ENCODE data around the gene RAD51B. TPM values are rescaled to one million over a fixed set of nuclear protein-coding genes. Genes with fewer than 3 reads are reported as not detected.

RAD51B gene
- total RNA-seq, 1 experiment from 2014 or later: 20.0 TPM

- no peak for TF ChIP-seq YY1 (IDR thresholded peaks at IDR 0.05; ENCODE audit: extremely low read depth, insufficient replicate concordance, low read depth, low read length)
These were observed 473.0 kb downstream of the RAD51B start (continued) for GRCh38 chr14:68292441-68293215.

GRCh38 chr14:68293404-68293803, 473.8 kb downstream of the RAD51B start:
- no peak overlapping the region for H2AFZ ChIP-seq (ENCODE audit: low read depth, low read length, poor library complexity, severe bottlenecking)
- ATAC-seq (no peak), DNase-seq (ENCODE audit: low read depth, low spot score) (no peak)
- intact Hi-C loops (cut with micrococcal nuclease): no loop called here
- H3K36me3 ChIP-seq (ENCODE audit: control insufficient read depth in 1 of 2, insufficient read depth in 2 of 2, low read length in 2 of 2): no peaks in the 10 kb centered on the region
- RAD21 ChIA-PET (ENCODE audit: low non-redundant PET in 1 of 2, low total read pairs in 2 of 2, uncharacterized antibody in 2 of 2, unreplicated experiment in 2 of 2): no interaction called here
- H3K4me3 ChIP-seq (replicated peaks in 1 of 2; ENCODE audit: low read depth in 1 of 2, low read length in 2 of 2): no peak overlapping the region
- BruUV-seq (replicated peaks): no TSS peak
- no peak overlapping the region for H3K4me2 ChIP-seq (ENCODE audit: low read length)
- TF ChIP-seq SIN3A (IDR thresholded peaks at IDR 0.05; ENCODE audit: low read depth): no peak
- TF ChIP-seq JUND (IDR thresholded peaks at IDR 0.05): no peak
- TF ChIP-seq POLR2AphosphoS5 (IDR thresholded peaks at IDR 0.05; ENCODE audit: low read depth, low read length): no peak
- TF ChIP-seq SP1 (IDR thresholded peaks at IDR 0.05; ENCODE audit: low read depth): no peak
- TF ChIP-seq FOSL1 (IDR thresholded peaks at IDR 0.05; ENCODE audit: low read depth): no peak
- H3K27me3 ChIP-seq (ENCODE audit: insufficient read depth, low read length): no peaks in the 10 kb centered on the region
- H3K27ac ChIP-seq (ENCODE audit: low read depth, low read length): peak overlapping the region; percentile 70
- no peaks in the 10 kb centered on the region for H4K20me1 ChIP-seq (ENCODE audit: insufficient read depth)
- H3K4me1 ChIP-seq (ENCODE audit: control insufficient read depth in 1 of 2, insufficient read depth in 2 of 2, low read length in 2 of 2): peaks cover 58 to 62% of the 10 kb centered on the region in 2 experiments
- POLR2A ChIA-PET: no interaction called here
- CTCF ChIA-PET: no interaction called here
- H3K9me3 ChIP-seq (ENCODE audit: control insufficient read depth in 1 of 2, insufficient read depth in 1 of 2, low read depth in 1 of 2, low read length in 2 of 2): no peaks in the 10 kb centered on the region
- no peaks in the 10 kb centered on the region for H3K79me2 ChIP-seq (ENCODE audit: insufficient read depth, low read length)
- H3K9me2 ChIP-seq (ENCODE audit: insufficient read depth): no peaks in the 10 kb centered on the region
- no peak overlapping the region for H3K9ac ChIP-seq (ENCODE audit: low read length)

GRCh38 chr14:68295316-68295816, 475.8 kb downstream of the RAD51B start:
- Histone ChIP-seq H3K27ac (ENCODE audit: low read depth, low read length) (peak overlapping the region; percentile 69), H4K20me1 (ENCODE audit: insufficient read depth) (no peaks in the 10 kb centered on the region), H3K9me3 (ENCODE audit: control insufficient read depth in 1 of 2, insufficient read depth in 1 of 2, low read depth in 1 of 2, low read length in 2 of 2) (no peaks in the 10 kb centered on the region), H3K4me1 (ENCODE audit: control insufficient read depth in 1 of 2, insufficient read depth in 2 of 2, low read length in 2 of 2) (peaks cover 58 to 64% of the 10 kb centered on the region in 2 experiments), H3K4me2 (ENCODE audit: low read length) (peak overlapping the region; percentile 65), H3K79me2 (ENCODE audit: insufficient read depth, low read length) (no peaks in the 10 kb centered on the region), H3K9me2 (ENCODE audit: insufficient read depth) (no peaks in the 10 kb centered on the region), H3K27me3 (ENCODE audit: insufficient read depth, low read length) (no peaks in the 10 kb centered on the region), H3K36me3 (ENCODE audit: control insufficient read depth in 1 of 2, insufficient read depth in 2 of 2, low read length in 2 of 2) (no peaks in the 10 kb centered on the region), H3K9ac (ENCODE audit: low read length) (no peak overlapping the region; the same call in 1 of the 2 replicates), H3K4me3 (replicated peaks in 1 of 2; ENCODE audit: low read depth in 1 of 2, low read length in 2 of 2) (0 out of 4 replicates have a peak overlapping the region, but pooled peaks of 1 of the 2 experiments have one; percentile 3), H2AFZ (ENCODE audit: low read depth, low read length, poor library complexity, severe bottlenecking) (no peak overlapping the region)
- peak; percentile 15 for DNase-seq (ENCODE audit: low read depth, low spot score)
- ChIA-PET CTCF (no interaction called here), POLR2A (no interaction called here), RAD21 (ENCODE audit: low non-redundant PET in 1 of 2, low total read pairs in 2 of 2, uncharacterized antibody in 2 of 2, unreplicated experiment in 2 of 2) (no interaction called here)
- intact Hi-C loops (cut with micrococcal nuclease): no loop called here
- no peak for TF ChIP-seq FOSL1 (IDR thresholded peaks at IDR 0.05; ENCODE audit: low read depth)
- peak; percentile 99 for TF ChIP-seq TCF7L2 (IDR thresholded peaks at IDR 0.05; ENCODE audit: borderline replicate concordance, extremely low read depth, insufficient read depth, insufficient read length)
- ATAC-seq: peak; percentile 82
- BruUV-seq (replicated peaks): no TSS peak

Measured in HCT116 (cell line).